ENCODE measurements around the gene STOX2.

DNA sequence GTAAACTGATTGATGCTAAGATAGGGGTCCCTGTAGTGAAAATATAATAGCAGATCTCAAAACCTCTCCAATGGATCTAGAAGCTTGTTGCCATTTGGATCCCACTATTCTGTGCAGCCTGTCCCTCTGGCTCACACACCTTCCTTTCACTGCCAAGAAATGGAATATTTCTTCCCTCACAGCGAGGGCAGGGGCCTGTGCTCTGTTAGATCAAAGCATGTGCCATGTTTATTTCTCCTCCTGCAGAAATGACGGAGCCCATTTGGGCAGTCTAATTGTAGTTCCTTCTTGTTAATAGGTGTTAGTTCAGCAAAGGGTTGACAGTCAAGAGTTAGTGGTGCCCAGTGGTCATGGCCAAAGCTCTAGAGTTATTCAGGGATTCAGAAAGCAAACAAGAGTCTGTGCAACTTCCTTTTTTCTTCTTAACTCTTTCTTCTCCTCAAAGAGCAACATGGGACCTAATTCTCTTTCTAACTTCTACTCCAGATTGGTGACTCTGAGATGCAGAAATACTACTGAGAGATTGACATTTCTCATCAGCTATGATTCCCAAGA, 106.8 kb downstream of the STOX2 start:
- TF ChIP-seq, protein P1, sequence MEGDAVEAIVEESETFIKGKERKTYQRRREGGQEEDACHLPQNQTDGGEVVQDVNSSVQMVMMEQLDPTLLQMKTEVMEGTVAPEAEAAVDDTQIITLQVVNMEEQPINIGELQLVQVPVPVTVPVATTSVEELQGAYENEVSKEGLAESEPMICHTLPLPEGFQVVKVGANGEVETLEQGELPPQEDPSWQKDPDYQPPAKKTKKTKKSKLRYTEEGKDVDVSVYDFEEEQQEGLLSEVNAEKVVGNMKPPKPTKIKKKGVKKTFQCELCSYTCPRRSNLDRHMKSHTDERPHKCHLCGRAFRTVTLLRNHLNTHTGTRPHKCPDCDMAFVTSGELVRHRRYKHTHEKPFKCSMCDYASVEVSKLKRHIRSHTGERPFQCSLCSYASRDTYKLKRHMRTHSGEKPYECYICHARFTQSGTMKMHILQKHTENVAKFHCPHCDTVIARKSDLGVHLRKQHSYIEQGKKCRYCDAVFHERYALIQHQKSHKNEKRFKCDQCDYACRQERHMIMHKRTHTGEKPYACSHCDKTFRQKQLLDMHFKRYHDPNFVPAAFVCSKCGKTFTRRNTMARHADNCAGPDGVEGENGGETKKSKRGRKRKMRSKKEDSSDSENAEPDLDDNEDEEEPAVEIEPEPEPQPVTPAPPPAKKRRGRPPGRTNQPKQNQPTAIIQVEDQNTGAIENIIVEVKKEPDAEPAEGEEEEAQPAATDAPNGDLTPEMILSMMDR (IDR thresholded peaks at IDR 0.05; ENCODE audit: extremely low read depth in 1 of 2, insufficient read depth in 1 of 2, low read depth in 1 of 2, low read length in 2 of 2), result no peak
- TF ChIP-seq POLR2A (IDR thresholded peaks at IDR 0.05; ENCODE audit: low read depth, low read length), result no peak
- no peak for TF ChIP-seq POLR2AphosphoS5 (IDR thresholded peaks at IDR 0.05; ENCODE audit: insufficient read depth, low read depth, low read length)
- TF ChIP-seq EZH2 (IDR thresholded peaks at IDR 0.05; ENCODE audit: borderline replicate concordance, low read depth, low read length, severe bottlenecking), result no peak
- TF ChIP-seq, protein P2, sequence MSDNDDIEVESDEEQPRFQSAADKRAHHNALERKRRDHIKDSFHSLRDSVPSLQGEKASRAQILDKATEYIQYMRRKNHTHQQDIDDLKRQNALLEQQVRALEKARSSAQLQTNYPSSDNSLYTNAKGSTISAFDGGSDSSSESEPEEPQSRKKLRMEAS (IDR thresholded peaks at IDR 0.05; ENCODE audit: insufficient read depth, insufficient read length), result no peak
- TF ChIP-seq JUN (IDR thresholded peaks at IDR 0.05; ENCODE audit: borderline replicate concordance, insufficient read depth, insufficient read length, low read depth), result no peak
- TF ChIP-seq MYC (IDR thresholded peaks at IDR 0.05; ENCODE audit: low read depth, low read length), result no peak
- no peak for TF ChIP-seq FOS (IDR thresholded peaks at IDR 0.05; ENCODE audit: borderline replicate concordance, insufficient read depth, low read length)
